Peyer's patch (tissue), 4 donors: Measurements from ENCODE around the gene MICB.

Source experiments
- CTCF ChIP-seq, 6 experiments: fragments of 450-650 bp in 4 of 6; fragments of 200-600 bp in 2 of 6; sonication (generic) in 1 of 6; IDR thresholded peaks; one replicate each; pipeline ENCODE4 v1.5.1; 2017 to 2019; ENCODE audit warnings: antibody characterized with exemption in 6 of 6, mild to moderate bottlenecking in 3 of 6, moderate library complexity in 1 of 6
- POLR2A ChIP-seq, 2 donors: fragments of 450-650 bp; IDR thresholded peaks; one replicate each; pipeline ENCODE4 v1.5.1; 2017; ENCODE audit warnings: antibody characterized with exemption in 2 of 2, mild to moderate bottlenecking in 2 of 2, moderate library complexity in 2 of 2

DNA sequence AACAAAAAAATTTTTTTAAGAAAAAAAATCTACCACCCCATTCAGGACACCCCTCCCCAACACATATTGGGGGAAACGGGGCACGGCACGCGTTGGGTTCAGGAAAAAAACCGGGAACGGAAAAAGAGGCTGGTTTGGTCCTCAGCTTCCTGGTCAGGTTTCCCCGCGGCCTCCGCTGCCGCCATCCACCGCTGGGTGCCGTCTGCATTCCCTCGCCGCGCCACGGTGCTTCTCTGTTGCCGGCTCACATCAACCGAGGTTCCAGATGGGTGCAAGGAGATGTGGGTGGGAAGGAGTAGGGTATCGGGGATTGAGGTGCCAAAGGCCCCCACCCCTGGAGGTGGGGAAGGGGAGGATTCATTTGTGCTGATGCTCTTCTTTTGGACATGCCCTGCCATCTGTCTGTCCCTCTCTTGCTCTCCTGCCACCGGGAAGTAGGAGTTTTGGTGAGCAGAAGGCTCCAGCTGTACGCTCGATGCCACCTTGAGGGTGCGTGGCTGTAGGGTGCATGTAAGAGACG, 36.6 kb downstream of the MICB start:
- TF ChIP-seq CTCF (IDR thresholded peaks at IDR 0.05) (no peak), POLR2A (IDR thresholded peaks at IDR 0.05) (no peak)
